OCI-LY7 (cell line): ENCODE measurements around the gene SNRPA1.

Experiments
- CTCF ChIP-seq: fragments of 200-600 bp; sonication (generic); conservative IDR thresholded peaks from 2 replicates; pipeline ENCODE4 v1.5.1; 2014; ENCODE audit warnings: mild to moderate bottlenecking, antibody characterized with exemption, low read length, moderate library complexity, mixed read lengths
- EZH2phosphoT487 ChIP-seq: fragments of 200-600 bp; sonication (generic); IDR thresholded peaks from 2 replicates; pipeline ENCODE4 v1.6.1; 2018; ENCODE audit warnings: low read depth, borderline replicate concordance, mild to moderate bottlenecking, mixed run types, antibody characterized with exemption, low read length, moderate library complexity, mixed read lengths

DNA sequence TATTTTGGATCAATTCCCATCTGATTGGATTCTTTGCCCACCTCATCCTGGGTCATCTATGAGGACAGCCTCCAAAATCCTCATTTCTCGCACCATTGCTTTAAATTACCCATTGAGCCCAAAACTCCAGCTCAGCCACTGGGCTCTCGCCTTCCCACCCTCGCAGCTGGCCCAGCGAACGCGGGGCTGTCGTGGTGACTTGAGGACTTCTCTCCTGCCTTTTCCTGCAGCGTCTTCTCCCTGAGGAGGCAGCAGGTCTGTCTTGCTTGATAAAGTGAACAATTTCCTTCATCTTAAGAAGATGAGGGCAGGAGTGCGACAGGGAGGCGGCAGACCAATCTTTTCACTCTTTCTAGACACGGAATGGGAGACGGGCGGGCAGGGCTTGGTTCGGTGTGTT lies 33.0 kb upstream of the SNRPA1 start:
- TF ChIP-seq CTCF: no peak
- TF ChIP-seq EZH2phosphoT487: no peak
